Glutamatergic neuron (in vitro differentiated cells): ENCODE measurements around the gene UMAD1. TPM values are rescaled to one million over a fixed set of nuclear protein-coding genes. Genes with fewer than 3 reads are reported as not detected.

Source experiments
- DNase-seq: peaks from one replicate; pipeline ENCODE4 v3.0.0; 2022
- H3K27ac Mint-ChIP-seq: one replicate; pipeline ENCODE4 v1.8.0; 2020; ENCODE audit warnings: mild to moderate bottlenecking, mixed read lengths, inconsistent platforms; ENCODE audit not compliant: unreplicated experiment
- H3K27me3 Mint-ChIP-seq: one replicate; pipeline ENCODE4 v1.8.0; 2020; ENCODE audit warnings: mild to moderate bottlenecking, moderate library complexity, mixed read lengths, inconsistent platforms; ENCODE audit not compliant: unreplicated experiment
- H3K36me3 Mint-ChIP-seq: one replicate; pipeline ENCODE4 v1.8.0; 2020; ENCODE audit warnings: mild to moderate bottlenecking, mixed read lengths, inconsistent platforms; ENCODE audit not compliant: unreplicated experiment
- H3K4me1 Mint-ChIP-seq: one replicate; pipeline ENCODE4 v1.8.0; 2020; ENCODE audit warnings: mild to moderate bottlenecking, low read depth, mixed read lengths, inconsistent platforms; ENCODE audit not compliant: unreplicated experiment
- H3K4me3 Mint-ChIP-seq: one replicate; pipeline ENCODE4 v1.8.0; 2020; ENCODE audit warnings: mild to moderate bottlenecking, mixed read lengths, inconsistent platforms; ENCODE audit not compliant: unreplicated experiment
- H3K9me3 Mint-ChIP-seq: one replicate; pipeline ENCODE4 v1.8.0; 2020; ENCODE audit warnings: mild to moderate bottlenecking, moderate library complexity, mixed read lengths, inconsistent platforms; ENCODE audit not compliant: unreplicated experiment
- total RNA-seq: library from RNA; stranded (reverse); fragmentation: NEBNext Ultra II Directional; extraction: Animal tissue kit (Norgen Biotek cat#: 25700); gene quantifications from one replicate; pipeline ENCODE4 v1.2.1, GENCODE V29; 2021; ENCODE audit not compliant: unreplicated experiment
- TF ChIP-seq, protein P1 (sequence below): fragments of 200-600 bp; sonication (generic); IDR thresholded peaks from one replicate; pipeline ENCODE4 v1.5.0; 2021; ENCODE audit not compliant: partially characterized antibody, unreplicated experiment

Gene UMAD1
- total RNA-seq, 1 donor from 2014 or later: 5.2 TPM

- TF ChIP-seq, protein P1, sequence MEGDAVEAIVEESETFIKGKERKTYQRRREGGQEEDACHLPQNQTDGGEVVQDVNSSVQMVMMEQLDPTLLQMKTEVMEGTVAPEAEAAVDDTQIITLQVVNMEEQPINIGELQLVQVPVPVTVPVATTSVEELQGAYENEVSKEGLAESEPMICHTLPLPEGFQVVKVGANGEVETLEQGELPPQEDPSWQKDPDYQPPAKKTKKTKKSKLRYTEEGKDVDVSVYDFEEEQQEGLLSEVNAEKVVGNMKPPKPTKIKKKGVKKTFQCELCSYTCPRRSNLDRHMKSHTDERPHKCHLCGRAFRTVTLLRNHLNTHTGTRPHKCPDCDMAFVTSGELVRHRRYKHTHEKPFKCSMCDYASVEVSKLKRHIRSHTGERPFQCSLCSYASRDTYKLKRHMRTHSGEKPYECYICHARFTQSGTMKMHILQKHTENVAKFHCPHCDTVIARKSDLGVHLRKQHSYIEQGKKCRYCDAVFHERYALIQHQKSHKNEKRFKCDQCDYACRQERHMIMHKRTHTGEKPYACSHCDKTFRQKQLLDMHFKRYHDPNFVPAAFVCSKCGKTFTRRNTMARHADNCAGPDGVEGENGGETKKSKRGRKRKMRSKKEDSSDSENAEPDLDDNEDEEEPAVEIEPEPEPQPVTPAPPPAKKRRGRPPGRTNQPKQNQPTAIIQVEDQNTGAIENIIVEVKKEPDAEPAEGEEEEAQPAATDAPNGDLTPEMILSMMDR: no peak
- Mint-ChIP-seq H3K4me1 (peaks cover 16% of the 10 kb centered on the region), H3K27ac (no peak overlapping the region), H3K36me3 (peaks cover under 1% of the 10 kb centered on the region), H3K9me3 (peaks cover 6% of the 10 kb centered on the region), H3K27me3 (no peaks in the 10 kb centered on the region), H3K4me3 (no peak overlapping the region)
- DNase-seq: no peak
Observed at GRCh38 chr7:7861211-7861633, 220.7 kb downstream of the UMAD1 start.

DNA sequence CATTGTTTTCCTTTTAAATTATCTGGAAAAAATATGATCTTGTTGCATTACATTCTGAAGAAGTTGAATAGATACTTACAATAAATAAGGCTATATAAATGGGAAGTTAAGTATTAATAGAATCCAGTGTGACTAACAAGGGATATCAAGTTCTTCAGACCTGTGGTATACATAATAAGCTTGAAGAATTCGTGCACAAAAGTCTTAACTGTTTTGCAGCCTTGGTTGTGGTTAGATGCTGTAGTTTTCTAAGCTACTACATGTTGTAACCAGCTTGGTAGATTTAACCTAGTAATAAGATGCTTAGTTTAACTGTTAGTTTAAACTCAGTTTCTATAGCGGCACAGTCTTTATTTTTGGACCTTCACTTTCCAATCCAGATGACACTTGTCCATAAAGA is 221.8 kb downstream of the UMAD1 start:
- TF ChIP-seq, protein P1: no peak
- Mint-ChIP-seq H3K36me3 (no peaks in the 10 kb centered on the region), H3K27ac (no peak overlapping the region), H3K27me3 (no peaks in the 10 kb centered on the region), H3K4me3 (no peak overlapping the region), H3K9me3 (peaks cover under 1% of the 10 kb centered on the region), H3K4me1 (peaks cover 10% of the 10 kb centered on the region)
- DNase-seq: no peak

DNA sequence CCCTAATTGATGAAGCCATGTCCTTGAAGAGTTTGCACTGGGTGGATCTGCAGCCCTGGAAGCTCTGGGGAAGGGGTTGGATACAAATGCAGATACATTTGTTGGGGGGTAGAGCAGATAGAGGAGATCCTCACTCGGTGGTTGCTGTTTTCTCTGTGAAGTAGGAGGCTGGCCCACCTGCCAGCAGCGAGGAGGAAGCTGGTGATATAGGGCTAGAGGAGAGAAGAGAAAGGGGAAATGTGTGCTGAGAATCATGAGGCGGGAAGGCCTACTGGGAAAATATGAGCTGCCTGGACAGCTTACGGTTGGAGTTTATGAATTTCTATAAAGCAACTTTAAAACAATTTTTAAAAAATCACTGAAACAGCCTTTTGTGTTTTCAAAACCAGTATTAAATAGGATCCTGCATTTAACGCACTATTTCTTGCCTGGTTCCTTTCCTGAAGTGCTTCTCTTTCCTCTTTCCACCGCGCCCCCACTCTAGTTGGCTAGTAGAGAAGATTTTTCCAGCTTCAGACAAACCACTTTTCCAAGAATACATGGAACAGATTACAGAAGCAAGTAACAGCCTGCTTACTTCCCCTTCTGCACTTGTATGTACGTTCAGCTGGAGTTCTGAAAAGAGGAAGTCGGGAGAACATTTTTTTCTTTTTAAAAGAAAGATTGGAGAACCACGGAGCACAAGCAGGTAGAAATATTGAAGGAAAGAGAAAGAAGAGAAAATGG is 227.5 kb downstream of the UMAD1 start:
- Mint-ChIP-seq H3K9me3 (no peaks in the 10 kb centered on the region), H3K27ac (no peak overlapping the region), H3K36me3 (no peaks in the 10 kb centered on the region), H3K4me1 (no peaks in the 10 kb centered on the region), H3K27me3 (peaks cover 1% of the 10 kb centered on the region), H3K4me3 (no peak overlapping the region)
- TF ChIP-seq, protein P1: no peak
- DNase-seq: no peak

- TF ChIP-seq, protein P1: no peak
- Mint-ChIP-seq H3K27ac (no peak overlapping the region), H3K36me3 (no peaks in the 10 kb centered on the region), H3K4me3 (no peak overlapping the region), H3K27me3 (peaks cover 1% of the 10 kb centered on the region), H3K4me1 (no peaks in the 10 kb centered on the region), H3K9me3 (no peaks in the 10 kb centered on the region)
- DNase-seq: no peak
Observed at GRCh38 chr7:7868572-7868899, 228.0 kb downstream of the UMAD1 start.

GRCh38 chr7:7869036-7869435 is 228.5 kb downstream of the UMAD1 start:
- H3K9me3 Mint-ChIP-seq: no peaks in the 10 kb centered on the region
- TF ChIP-seq, protein P1: no peak
- no peak for DNase-seq
- H3K27ac Mint-ChIP-seq: no peak overlapping the region
- no peak overlapping the region for H3K4me3 Mint-ChIP-seq
- H3K36me3 Mint-ChIP-seq: peaks cover 2% of the 10 kb centered on the region
- no peaks in the 10 kb centered on the region for H3K4me1 Mint-ChIP-seq
- peaks cover 1% of the 10 kb centered on the region for H3K27me3 Mint-ChIP-seq
